Pulmonary artery endothelial cell (primary cell): ENCODE results near the gene SF3A1. TPM values are rescaled to one million over a fixed set of nuclear protein-coding genes. Genes with fewer than 3 reads are reported as not detected.

Source experiments
- DNase-seq: peaks from one replicate; pipeline ENCODE4 v3.0.0-alpha.2; 2011; ENCODE audit warnings: low read depth, low spot score
- total RNA-seq: library from RNA; depleted of rRNA; stranded (reverse); fragments of >200 nt; gene quantifications from 2 replicates; pipeline ENCODE4 v1.2.3, GENCODE V29; 2014

SF3A1 gene
- total RNA-seq, 1 donor from 2014 or later: 18.7 TPM

- no peak for DNase-seq
Observed at GRCh38 chr22:30386608-30386959, 29.9 kb upstream of the SF3A1 start.

- no peak for DNase-seq
Observed at GRCh38 chr22:30385942-30386341, 29.2 kb upstream of the SF3A1 start.

GRCh38 chr22:30383061-30383460 is 26.4 kb upstream of the SF3A1 start:
- DNase-seq: no peak

DNA sequence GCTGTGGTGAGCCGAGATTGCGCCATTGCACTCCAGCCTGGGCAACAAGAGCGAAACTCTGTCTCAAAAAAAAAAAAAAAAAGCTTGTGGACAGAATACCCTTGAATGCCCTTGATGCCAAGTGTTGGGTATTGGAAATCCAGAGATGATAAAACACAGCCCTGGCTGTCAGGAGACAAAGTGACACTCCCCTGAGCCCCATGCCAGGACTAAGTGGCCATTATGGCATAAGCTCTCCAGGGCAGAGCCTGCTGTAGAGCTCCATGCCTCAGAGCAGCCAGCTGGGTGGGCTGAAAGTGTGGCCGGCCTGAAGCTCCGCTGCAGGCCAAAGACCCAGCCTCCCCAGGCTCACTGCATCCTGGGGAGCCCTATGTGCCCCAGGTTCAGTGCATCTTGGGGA is 25.6 kb upstream of the SF3A1 start:
- DNase-seq: no peak

DNA sequence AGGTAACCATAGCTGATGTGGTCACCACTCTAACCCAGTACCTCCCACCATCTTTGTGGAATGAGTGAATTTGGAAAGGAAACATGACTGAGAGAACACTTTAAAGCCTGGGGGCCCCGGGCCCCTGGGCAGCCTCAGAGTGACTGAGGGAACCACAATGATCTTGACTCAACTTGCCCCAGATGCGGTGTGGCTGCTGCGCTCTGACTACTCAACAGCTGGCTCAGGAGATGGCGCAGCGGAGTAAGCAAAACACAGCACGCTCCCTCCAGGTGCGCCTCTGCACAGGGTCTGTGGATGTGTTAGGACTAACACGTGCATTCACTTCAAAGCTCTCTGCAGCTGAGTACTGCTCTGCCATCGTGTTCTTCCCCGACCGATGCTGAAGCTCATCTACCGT is 24.6 kb upstream of the SF3A1 start:
- no peak for DNase-seq

- DNase-seq: no peak
Observed at GRCh38 chr22:30380011-30380410, 23.3 kb upstream of the SF3A1 start.

DNA sequence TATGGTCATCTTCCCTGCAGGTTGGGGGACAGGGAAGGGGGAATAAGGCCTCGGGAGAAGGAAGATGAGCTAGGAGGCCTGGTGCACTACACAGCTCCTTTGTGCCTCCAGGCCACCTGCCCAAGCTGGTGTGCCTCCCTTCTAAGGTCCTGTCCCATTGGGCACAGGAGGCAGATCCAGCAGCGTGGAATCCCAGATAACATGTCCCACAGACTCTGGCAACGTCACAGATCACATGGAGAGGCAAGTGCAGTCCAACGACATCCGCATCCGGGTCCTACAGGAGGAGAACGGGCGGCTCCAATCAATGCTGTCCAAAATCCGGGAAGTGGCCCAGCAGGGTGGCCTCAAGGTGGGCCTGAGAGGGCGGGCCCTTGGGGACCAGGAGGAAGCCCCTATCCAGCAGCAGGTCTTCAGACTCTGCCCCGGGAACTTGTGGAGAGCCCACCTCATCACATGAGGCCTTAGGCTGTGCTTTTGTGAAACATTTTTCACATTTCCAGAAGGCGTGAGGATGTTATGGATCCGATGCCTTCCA is 18.7 kb upstream of the SF3A1 start:
- no peak for DNase-seq

- DNase-seq: no peak
Observed at GRCh38 chr22:30373331-30374325, 16.9 kb upstream of the SF3A1 start.

- no peak for DNase-seq
Observed at GRCh38 chr22:30372915-30373314, 16.2 kb upstream of the SF3A1 start.

- DNase-seq: no peak
Observed at GRCh38 chr22:30371981-30372380, 15.3 kb upstream of the SF3A1 start.

GRCh38 chr22:30371321-30371720 is 14.6 kb upstream of the SF3A1 start:
- DNase-seq: no peak

DNA sequence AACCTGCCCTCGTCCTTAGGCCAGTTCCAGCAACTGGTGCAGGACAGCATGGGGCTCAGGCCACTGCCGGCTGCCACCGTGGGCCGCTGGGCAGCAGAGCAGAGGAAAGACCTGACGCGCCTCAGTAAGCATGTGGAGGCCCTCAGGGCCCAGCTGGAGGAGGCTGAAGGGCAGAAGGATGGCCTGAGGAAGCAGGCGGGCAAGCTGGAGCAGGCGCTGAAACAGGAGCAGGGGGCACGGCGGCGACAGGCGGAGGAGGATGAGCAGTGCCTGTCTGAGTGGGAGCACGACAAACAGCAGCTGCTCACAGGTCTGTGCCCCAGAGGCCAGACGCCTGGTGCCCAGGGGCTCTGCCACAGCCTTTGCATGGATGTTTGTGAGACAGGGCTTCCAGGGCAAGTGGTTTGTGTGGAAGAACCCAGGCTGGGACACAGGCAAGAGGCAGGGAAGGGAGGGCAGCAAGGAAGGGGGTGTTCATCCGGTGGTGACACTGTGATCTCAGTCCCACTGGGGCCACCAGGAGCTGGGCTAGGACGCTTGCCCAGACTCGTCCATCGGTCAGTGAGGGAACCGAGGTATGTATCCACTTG is 14.0 kb upstream of the SF3A1 start:
- no peak for DNase-seq

DNA sequence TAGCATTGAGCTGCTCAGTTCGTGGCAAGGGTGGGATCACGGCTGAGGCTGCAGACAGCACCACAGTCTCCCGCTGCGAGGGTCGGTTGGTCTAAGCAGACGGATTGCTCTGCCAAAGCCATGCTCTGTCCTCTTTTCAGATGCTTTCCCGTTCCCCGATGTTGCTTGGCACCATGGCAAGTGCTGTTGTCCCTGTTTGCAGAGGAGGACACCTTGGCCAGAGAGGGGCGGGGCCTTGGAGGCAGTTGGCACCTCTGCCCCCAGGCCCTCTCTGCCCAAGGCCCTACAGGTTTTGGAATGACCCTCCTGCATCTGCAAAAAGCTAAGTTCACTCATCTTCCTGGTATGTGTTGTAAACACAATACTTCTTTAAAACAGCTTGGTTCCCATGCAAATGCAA is 11.7 kb upstream of the SF3A1 start:
- DNase-seq: no peak

DNA sequence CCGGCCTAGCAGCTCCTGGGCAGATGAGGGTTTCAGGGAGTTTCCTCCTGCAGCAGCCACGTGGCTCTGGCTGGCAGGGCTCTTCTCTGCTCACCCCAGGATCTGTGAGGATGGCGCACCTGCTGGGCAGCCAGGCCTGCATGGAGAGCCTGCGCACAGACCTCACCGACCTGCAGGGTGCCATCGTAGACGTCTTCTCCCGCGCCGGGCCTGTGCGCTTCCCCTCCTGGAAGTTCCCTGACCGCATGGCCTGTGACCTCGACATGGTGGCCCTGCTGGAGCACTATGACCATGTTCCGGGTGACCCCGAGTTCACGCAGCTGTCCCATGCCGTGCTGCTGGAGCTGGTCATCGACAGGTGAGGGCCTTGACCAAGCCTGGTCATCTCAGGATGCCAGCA is 9.2 kb upstream of the SF3A1 start:
- no peak for DNase-seq

DNA sequence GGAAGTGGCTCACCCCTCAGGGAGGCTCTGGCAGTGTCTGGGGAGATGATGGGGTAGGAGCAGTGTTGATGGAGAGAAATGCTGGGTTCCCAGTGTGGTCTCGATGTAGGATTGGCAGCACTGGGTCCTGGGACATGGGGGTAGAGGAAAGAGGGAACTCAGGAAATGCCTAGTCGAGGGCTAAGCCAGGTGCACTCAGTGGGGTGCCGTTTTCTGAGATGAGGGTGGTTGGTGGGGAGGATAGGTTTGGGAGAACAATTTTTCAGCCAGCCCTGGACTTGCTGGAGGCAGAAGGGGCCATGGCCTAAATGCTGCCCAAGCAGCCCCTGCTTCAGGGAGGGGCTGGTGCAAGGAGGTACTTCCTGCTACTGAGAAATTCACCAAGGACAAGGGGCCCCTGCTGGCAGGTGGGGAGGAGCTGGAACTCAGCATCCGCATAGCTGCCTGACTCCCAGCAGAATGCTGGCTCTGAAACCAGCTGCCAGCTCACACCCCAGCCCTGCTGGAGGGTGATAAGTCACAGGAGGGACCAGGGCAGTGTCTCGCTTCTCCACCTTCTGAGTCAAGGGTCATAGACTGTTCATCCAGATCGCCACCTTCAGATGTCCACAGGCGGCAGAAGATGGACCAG is 6.1 kb upstream of the SF3A1 start:
- no peak for DNase-seq

GRCh38 chr22:30361916-30362650 is 5.4 kb upstream of the SF3A1 start:
- DNase-seq: no peak

DNA sequence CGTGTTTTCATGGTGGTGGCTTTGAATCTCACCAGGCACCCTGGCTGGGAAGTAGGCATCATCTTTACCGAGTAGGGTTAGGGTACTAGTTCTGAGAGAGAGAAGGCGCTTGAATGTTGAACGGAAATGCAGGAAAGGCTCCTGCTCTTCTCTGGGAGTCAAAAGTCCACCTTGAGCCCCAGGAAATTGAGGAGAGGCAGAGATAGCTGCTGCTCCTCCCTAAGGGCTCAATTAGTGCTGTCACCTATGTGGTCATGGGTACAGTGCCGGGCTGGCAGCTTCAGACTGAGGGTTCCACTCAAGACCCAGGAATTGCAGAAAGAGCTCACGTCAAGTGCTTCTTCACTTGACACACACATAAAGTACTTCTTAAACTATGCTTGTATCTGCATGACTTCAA is 1.8 kb upstream of the SF3A1 start:
- no peak for DNase-seq

DNA sequence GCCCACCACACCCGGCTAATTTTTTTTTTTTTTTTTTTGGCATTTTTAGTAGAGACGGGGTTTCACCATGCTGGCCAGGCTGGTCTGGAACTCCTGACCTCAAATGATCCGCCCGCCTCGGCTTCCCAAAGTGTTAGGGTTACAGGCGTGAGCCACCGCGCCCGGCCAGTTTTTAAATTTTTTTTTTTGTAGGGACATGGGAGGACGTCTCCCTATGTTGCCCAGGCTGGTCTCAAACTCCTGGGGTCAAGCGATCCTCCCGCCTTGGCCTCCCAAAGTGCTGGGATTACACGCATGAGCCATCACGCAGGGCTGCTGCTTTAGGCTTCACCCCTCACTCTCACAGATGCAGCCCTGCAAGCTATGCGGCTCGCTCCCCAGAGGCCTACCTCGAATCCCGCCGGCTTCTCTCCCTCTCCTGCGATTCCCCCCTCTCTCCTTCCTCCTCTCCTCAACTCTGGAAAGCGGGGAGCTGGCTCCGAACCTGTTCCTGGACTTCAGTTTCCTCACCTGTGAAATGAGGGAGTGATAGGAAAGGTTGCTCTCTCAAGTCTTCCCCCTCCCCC is 1.0 kb upstream of the SF3A1 start:
- DNase-seq: no peak

DNA sequence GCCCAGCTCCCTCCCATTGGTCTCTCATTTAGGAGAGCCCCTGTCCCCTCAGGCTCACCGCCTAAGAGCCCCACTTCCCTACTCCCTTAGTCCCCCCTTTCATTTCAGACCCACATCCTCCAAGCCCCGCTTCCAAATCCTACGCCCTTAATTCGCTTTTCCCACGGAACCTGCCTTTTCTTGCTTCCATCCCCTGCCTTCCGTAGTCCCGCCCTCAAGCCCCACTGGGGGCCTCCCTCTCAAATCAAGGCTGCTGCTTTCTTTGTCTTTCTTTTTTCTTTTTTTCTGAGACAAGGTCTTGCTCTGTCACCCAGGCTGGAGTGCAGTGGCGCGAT is 509 bp upstream of the SF3A1 start:
- DNase-seq: no peak

GRCh38 chr22:30354644-30355043 is 2.0 kb downstream of the SF3A1 start:
- no peak for DNase-seq

GRCh38 chr22:30351226-30351625 is 5.5 kb downstream of the SF3A1 start:
- DNase-seq: no peak
